Ascending aorta (tissue), 2 donors: Measurements from ENCODE around the gene GRHL3. TPM values are rescaled to one million over a fixed set of nuclear protein-coding genes. Genes with fewer than 3 reads are reported as not detected.

Source experiments
- DNase-seq, 2 donors: peaks; one replicate each; pipeline ENCODE4 v3.0.0-alpha.2; 2019; ENCODE audit warnings: low spot score in 2 of 2
- H3K27ac ChIP-seq, 2 donors: fragments of 200-600 bp; sonication (generic); one replicate each; pipeline ENCODE4 v1.5.1; 2016 to 2017; ENCODE audit warnings: mild to moderate bottlenecking in 1 of 2
- H3K27me3 ChIP-seq: fragments of 200-600 bp; sonication (generic); one replicate; pipeline ENCODE4 v1.5.1; 2017
- H3K36me3 ChIP-seq, 2 donors: fragments of 200-600 bp; sonication (generic); one replicate each; pipeline ENCODE4 v1.5.1; 2016
- H3K4me1 ChIP-seq, 2 donors: fragments of 200-600 bp; sonication (generic); one replicate each; pipeline ENCODE4 v1.5.1; 2016 to 2017; ENCODE audit warnings: mild to moderate bottlenecking in 1 of 2
- H3K4me3 ChIP-seq, 2 donors: fragments of 200-600 bp; sonication (generic); one replicate each; pipeline ENCODE4 v1.5.1; 2016 to 2017; ENCODE audit warnings: mild to moderate bottlenecking in 1 of 2
- H3K9me3 ChIP-seq, 2 donors: fragments of 200-600 bp; sonication (generic); one replicate each; pipeline ENCODE4 v1.5.1; 2016
- intact Hi-C: fragments of 100-400 bp; cut with DNase I; formaldehyde crosslinking; loops from one replicate; pipeline ENCODE4 v1.15.1; 2023
- total RNA-seq: library from RNA; depleted of rRNA; stranded (reverse); fragments of >200 nt; gene quantifications from one replicate; pipeline ENCODE4 v1.1.0, GENCODE V29; 2016
- TF ChIP-seq, protein P1 (sequence below), 3 experiments: fragments of 200-600 bp in 2 of 3; fragments of 450-650 bp in 1 of 3; sonication (generic) in 2 of 3; IDR thresholded peaks; one replicate each; pipeline ENCODE4 v1.5.1; 2016 to 2019; ENCODE audit warnings: antibody characterized with exemption in 3 of 3, mild to moderate bottlenecking in 1 of 3, moderate library complexity in 1 of 3

The GRHL3 gene
- total RNA-seq, 1 donor from 2014 or later = not detected

DNA sequence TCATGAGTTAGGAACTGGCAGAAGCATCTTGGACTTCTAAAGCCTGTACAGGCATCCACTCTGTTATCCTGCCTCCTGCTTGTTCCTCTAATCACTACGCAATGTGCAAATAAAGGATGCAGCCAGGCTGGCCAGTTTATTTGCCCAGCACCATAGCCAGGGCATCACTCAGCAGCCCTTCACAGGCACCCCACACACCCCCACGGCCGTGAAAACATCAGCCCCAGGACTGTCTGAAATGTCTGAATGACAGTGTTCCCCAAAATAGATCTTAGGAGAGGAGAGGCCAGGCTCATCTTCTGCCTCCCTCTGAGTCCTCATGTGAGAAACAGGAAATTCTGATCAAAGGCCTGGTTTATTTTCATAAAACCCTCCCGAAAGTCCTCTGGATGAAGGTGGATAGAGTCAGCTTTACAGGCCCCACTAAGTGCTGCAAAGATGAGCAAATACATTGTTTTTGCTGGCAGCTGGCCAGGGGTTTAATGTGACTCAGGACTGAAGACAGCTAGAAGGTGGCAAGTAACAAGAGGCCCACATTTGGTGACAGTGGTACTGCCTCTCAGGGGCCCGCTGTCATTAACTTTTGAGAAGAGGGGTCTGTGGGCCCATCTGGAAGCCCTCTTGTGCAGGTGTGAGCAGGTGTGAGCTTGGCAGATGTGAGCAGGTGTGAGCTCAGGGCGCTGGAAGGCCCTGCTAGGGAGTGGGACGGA, 32.9 kb downstream of the GRHL3 start:
- H3K4me1 ChIP-seq = no peaks in the 10 kb centered on the region
- intact Hi-C loops = no loop called here
- H3K36me3 ChIP-seq = no peaks in the 10 kb centered on the region
- DNase-seq = no peak
- no peak overlapping the region for H3K27ac ChIP-seq
- H3K27me3 ChIP-seq = no peaks in the 10 kb centered on the region
- H3K4me3 ChIP-seq = no peak overlapping the region
- H3K9me3 ChIP-seq = no peaks in the 10 kb centered on the region
- TF ChIP-seq, protein P1, sequence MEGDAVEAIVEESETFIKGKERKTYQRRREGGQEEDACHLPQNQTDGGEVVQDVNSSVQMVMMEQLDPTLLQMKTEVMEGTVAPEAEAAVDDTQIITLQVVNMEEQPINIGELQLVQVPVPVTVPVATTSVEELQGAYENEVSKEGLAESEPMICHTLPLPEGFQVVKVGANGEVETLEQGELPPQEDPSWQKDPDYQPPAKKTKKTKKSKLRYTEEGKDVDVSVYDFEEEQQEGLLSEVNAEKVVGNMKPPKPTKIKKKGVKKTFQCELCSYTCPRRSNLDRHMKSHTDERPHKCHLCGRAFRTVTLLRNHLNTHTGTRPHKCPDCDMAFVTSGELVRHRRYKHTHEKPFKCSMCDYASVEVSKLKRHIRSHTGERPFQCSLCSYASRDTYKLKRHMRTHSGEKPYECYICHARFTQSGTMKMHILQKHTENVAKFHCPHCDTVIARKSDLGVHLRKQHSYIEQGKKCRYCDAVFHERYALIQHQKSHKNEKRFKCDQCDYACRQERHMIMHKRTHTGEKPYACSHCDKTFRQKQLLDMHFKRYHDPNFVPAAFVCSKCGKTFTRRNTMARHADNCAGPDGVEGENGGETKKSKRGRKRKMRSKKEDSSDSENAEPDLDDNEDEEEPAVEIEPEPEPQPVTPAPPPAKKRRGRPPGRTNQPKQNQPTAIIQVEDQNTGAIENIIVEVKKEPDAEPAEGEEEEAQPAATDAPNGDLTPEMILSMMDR (IDR thresholded peaks at IDR 0.05) = no peak

DNA sequence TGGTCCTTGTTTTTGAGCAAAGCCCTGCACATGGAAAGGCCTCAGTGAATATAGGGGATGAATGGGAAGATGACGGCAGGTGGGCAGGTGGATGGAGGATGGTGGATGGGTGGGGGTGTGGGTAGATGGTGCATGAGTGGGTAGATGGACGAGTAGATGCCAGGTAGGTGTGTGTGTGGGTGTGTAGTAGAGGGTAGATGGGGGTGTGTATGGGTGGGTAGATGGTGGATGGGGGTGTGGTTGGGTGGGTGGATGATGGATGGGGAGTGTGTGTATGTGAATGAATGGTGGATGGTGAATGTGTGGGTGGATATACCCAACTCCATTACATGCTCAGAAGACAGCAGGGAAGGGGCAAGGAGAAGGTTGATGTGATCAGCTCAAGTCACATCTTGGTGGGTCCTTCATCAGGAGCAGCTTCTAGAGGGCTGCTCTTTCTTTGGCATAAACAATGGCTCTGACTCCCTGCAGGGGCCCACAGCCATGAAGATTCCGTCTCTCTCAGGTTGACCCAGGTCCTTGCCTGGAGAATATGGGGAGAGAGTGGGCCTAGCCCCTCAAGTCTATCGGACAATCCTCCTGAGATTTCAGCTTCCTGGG, 34.2 kb downstream of the GRHL3 start:
- Histone ChIP-seq H3K9me3 (no peaks in the 10 kb centered on the region), H3K4me3 (no peak overlapping the region), H3K4me1 (no peaks in the 10 kb centered on the region), H3K27ac (no peak overlapping the region), H3K36me3 (no peaks in the 10 kb centered on the region), H3K27me3 (no peaks in the 10 kb centered on the region)
- intact Hi-C loops = no loop called here
- no peak for DNase-seq
- TF ChIP-seq, protein P1 (IDR thresholded peaks at IDR 0.05) = no peak

DNA sequence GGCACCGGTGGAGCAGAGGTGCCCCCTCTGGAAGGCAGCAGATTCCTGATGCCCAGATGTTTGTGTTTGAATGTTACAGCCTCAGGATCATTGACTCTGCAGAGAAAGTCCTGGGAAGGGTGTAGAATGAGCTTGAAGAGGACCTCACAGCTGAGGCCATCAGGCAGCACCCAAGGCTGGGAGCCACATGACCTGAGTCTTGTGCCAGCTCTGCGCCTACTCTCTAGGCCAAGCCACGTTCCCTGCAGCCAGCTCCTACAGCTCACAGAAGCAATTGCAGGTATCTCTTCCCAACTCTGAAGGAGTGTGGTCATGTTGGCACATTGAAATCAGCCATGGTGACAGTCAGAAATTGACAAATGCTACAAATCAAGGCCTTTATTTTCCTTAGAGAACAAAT, 36.3 kb downstream of the GRHL3 start:
- Histone ChIP-seq H3K4me3 (no peak overlapping the region), H3K36me3 (no peaks in the 10 kb centered on the region), H3K27me3 (no peaks in the 10 kb centered on the region), H3K27ac (no peak overlapping the region), H3K4me1 (no peaks in the 10 kb centered on the region), H3K9me3 (no peaks in the 10 kb centered on the region)
- no peak for DNase-seq
- intact Hi-C loops = no loop called here
- TF ChIP-seq, protein P1 (IDR thresholded peaks at IDR 0.05) = no peak

DNA sequence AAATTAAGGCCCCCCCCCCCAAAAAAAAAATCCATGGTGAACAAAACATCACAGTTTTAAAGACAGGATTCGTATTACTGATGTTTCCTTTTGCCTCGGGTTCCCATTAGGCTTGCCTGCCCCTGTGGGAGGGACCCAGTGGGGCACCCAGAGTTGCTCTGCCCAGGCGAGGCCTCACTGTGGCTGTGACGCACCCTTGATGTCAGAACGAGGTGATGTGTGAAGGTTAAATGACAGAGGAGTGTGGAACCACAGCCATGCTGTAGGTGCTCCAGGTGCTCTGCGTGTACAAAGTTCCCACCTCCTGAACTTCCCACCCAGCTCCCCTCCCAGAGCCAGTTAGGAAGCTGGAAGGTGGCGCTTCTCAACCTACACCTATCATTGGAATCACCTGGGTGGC, 37.9 kb downstream of the GRHL3 start:
- intact Hi-C loops = no loop called here
- no peak overlapping the region for H3K27ac ChIP-seq
- no peak overlapping the region for H3K4me3 ChIP-seq
- TF ChIP-seq, protein P1 (IDR thresholded peaks at IDR 0.05) = no peak
- no peak for DNase-seq
- H3K27me3 ChIP-seq = no peaks in the 10 kb centered on the region
- H3K4me1 ChIP-seq = no peaks in the 10 kb centered on the region
- H3K36me3 ChIP-seq = no peaks in the 10 kb centered on the region
- H3K9me3 ChIP-seq = no peaks in the 10 kb centered on the region

DNA sequence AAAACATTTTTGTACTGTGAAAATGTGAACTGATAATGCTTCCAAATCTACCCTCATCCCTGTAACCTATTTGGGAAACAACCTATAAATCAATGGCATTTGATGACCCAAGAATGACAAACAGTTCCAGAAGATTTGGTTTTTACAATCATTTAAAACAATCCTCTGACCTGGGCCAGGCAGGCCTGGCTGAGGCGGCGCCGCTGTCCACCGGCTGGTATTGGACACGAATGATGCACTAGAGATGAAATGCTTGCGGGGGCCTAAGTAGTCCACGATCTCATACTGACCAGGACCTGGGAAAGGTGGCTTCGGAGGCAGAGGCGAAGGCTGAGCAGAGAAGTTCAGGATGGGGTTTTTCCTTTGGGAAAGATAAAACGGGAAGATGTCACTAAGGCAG, 41.5 kb downstream of the GRHL3 start:
- no peaks in the 10 kb centered on the region for H3K36me3 ChIP-seq
- H3K4me3 ChIP-seq = no peak overlapping the region
- no peak overlapping the region for H3K27ac ChIP-seq
- H3K27me3 ChIP-seq = no peaks in the 10 kb centered on the region
- TF ChIP-seq, protein P1 (IDR thresholded peaks at IDR 0.05) = no peak
- H3K4me1 ChIP-seq = no peaks in the 10 kb centered on the region
- H3K9me3 ChIP-seq = no peaks in the 10 kb centered on the region
- intact Hi-C loops = no loop called here
- DNase-seq = no peak
